ENCODE data around the gene TRIM47.

DNA sequence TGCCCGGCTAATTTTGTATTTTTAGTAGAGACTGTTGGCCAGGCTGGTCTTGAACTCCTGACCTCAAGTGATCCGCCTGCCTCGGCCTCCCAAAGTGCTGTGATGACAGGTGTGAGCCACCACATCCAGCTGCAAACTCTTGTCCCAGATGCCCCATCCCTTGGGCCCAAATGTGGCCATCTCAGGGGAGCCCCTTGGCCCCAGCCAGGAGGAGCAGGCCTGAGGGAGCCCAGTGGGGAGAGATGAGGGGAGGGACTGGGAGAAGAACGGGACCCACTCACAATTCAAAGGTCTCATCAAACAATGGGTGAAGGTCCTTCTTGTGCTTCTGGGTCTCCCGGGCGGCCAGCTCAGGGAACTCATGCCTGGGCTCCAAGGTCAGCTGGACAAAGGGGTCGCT lies 48.6 kb downstream of the TRIM47 start:
- TF ChIP-seq, protein P1, sequence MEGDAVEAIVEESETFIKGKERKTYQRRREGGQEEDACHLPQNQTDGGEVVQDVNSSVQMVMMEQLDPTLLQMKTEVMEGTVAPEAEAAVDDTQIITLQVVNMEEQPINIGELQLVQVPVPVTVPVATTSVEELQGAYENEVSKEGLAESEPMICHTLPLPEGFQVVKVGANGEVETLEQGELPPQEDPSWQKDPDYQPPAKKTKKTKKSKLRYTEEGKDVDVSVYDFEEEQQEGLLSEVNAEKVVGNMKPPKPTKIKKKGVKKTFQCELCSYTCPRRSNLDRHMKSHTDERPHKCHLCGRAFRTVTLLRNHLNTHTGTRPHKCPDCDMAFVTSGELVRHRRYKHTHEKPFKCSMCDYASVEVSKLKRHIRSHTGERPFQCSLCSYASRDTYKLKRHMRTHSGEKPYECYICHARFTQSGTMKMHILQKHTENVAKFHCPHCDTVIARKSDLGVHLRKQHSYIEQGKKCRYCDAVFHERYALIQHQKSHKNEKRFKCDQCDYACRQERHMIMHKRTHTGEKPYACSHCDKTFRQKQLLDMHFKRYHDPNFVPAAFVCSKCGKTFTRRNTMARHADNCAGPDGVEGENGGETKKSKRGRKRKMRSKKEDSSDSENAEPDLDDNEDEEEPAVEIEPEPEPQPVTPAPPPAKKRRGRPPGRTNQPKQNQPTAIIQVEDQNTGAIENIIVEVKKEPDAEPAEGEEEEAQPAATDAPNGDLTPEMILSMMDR (IDR thresholded peaks at IDR 0.05), result no peak
- no peak for TF ChIP-seq POLR2A (IDR thresholded peaks at IDR 0.05)

All from uterus (tissue), 2 donors.